ENCODE data around the gene MAP2K1.

MAP2K1 gene

DNA sequence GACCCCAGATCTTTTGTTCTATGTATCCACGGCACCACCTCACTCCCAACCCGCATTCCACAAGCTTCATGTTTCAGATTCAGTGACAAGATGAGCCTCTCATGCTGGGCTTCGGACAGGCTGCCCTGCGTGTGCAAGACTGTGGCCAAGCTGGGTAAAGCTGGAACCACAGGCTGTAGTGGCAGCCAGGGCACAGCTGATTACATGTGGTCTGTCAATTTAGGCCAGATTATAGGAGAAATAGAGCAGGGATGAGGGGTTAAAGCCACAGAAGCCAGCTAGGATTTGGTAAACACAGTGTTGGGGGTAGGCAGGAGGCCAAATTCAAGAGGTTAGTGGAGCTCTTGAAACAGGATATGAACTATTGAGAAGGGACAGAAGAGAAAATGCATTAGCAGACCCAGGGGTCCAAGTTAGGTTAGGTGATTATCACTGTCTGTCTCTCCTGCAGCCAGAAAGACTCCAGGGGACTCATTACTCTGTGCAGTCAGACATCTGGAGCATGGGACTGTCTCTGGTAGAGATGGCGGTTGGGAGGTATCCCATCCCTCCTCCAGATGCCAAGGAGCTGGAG, 97.9 kb downstream of the MAP2K1 start:
- Histone ChIP-seq H3K4me1 (ENCODE audit: low read length) (no peaks in the 10 kb centered on the region), H3K9ac (ENCODE audit: low read length) (no peak overlapping the region), H3K27me3 (replicated peaks; ENCODE audit: insufficient read depth, low read length) (no peaks in the 10 kb centered on the region), H3K36me3 (replicated peaks; ENCODE audit: insufficient read depth, low read length) (no peaks in the 10 kb centered on the region), H2AFZ (ENCODE audit: low read length) (no peak overlapping the region), H3K27ac (ENCODE audit: low read length) (no peak overlapping the region), H3K79me2 (ENCODE audit: low read length) (no peaks in the 10 kb centered on the region), H4K20me1 (ENCODE audit: insufficient read depth, low read length) (no peaks in the 10 kb centered on the region; the same call in 1 of the 2 replicates), H3F3A (ENCODE audit: insufficient read depth, low read length) (no peaks in the 10 kb centered on the region), H3K4me3 (ENCODE audit: low read length) (no peak overlapping the region), H3K9me3 (replicated peaks; ENCODE audit: insufficient read depth, low read length) (no peaks in the 10 kb centered on the region), H3K4me2 (ENCODE audit: low read depth, low read length) (no peak overlapping the region), H3K9me2 (replicated peaks; ENCODE audit: insufficient read depth, low read length) (no peaks in the 10 kb centered on the region)
- TF ChIP-seq, protein P1, sequence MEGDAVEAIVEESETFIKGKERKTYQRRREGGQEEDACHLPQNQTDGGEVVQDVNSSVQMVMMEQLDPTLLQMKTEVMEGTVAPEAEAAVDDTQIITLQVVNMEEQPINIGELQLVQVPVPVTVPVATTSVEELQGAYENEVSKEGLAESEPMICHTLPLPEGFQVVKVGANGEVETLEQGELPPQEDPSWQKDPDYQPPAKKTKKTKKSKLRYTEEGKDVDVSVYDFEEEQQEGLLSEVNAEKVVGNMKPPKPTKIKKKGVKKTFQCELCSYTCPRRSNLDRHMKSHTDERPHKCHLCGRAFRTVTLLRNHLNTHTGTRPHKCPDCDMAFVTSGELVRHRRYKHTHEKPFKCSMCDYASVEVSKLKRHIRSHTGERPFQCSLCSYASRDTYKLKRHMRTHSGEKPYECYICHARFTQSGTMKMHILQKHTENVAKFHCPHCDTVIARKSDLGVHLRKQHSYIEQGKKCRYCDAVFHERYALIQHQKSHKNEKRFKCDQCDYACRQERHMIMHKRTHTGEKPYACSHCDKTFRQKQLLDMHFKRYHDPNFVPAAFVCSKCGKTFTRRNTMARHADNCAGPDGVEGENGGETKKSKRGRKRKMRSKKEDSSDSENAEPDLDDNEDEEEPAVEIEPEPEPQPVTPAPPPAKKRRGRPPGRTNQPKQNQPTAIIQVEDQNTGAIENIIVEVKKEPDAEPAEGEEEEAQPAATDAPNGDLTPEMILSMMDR (IDR thresholded peaks at IDR 0.05; ENCODE audit: low read length), result no peak
- TF ChIP-seq EZH2phosphoT487 (IDR thresholded peaks at IDR 0.05; ENCODE audit: low read length) (no peak), EZH2 (optimal IDR thresholded peaks at IDR 0.05; ENCODE audit: low read depth, low read length) (no peak)
- DNase-seq, result no peak

DNA sequence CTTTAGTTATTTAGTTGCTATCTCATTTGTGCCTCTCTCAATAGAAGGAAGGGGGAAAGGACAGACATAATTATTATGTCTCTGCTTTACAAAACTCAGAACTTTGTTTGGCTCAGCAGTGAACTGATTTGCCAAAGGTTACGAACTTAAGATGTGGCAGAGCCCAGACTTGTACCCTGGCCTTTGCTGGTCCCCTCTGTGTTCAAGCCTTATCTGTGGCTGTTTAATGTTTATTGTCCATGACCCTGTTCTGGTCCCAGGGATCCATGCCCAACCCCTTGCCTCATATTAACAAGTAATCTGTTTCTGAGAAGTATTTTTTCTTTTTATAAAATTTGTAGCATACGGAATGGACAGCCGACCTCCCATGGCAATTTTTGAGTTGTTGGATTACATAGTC, 100.2 kb downstream of the MAP2K1 start:
- H3K36me3 ChIP-seq (replicated peaks; ENCODE audit: insufficient read depth, low read length), result no peaks in the 10 kb centered on the region
- H3K27ac ChIP-seq (ENCODE audit: low read length), result no peak overlapping the region
- H3K9me3 ChIP-seq (replicated peaks; ENCODE audit: insufficient read depth, low read length), result no peaks in the 10 kb centered on the region
- H3K4me3 ChIP-seq (ENCODE audit: low read length), result no peak overlapping the region
- no peaks in the 10 kb centered on the region for H3K79me2 ChIP-seq (ENCODE audit: low read length)
- H3K4me2 ChIP-seq (ENCODE audit: low read depth, low read length), result no peak overlapping the region
- no peaks in the 10 kb centered on the region; the same call in 1 of the 2 replicates for H4K20me1 ChIP-seq (ENCODE audit: insufficient read depth, low read length)
- TF ChIP-seq, protein P1 (IDR thresholded peaks at IDR 0.05; ENCODE audit: low read length), result no peak
- no peak for TF ChIP-seq EZH2 (optimal IDR thresholded peaks at IDR 0.05; ENCODE audit: low read depth, low read length)
- no peak for TF ChIP-seq EZH2phosphoT487 (IDR thresholded peaks at IDR 0.05; ENCODE audit: low read length)
- H3F3A ChIP-seq (ENCODE audit: insufficient read depth, low read length), result no peaks in the 10 kb centered on the region
- H3K27me3 ChIP-seq (replicated peaks; ENCODE audit: insufficient read depth, low read length), result no peaks in the 10 kb centered on the region
- no peaks in the 10 kb centered on the region for H3K4me1 ChIP-seq (ENCODE audit: low read length)
- H3K9me2 ChIP-seq (replicated peaks; ENCODE audit: insufficient read depth, low read length), result no peaks in the 10 kb centered on the region
- DNase-seq, result no peak
- no peak overlapping the region for H3K9ac ChIP-seq (ENCODE audit: low read length)
- H2AFZ ChIP-seq (ENCODE audit: low read length), result no peak overlapping the region

DNA sequence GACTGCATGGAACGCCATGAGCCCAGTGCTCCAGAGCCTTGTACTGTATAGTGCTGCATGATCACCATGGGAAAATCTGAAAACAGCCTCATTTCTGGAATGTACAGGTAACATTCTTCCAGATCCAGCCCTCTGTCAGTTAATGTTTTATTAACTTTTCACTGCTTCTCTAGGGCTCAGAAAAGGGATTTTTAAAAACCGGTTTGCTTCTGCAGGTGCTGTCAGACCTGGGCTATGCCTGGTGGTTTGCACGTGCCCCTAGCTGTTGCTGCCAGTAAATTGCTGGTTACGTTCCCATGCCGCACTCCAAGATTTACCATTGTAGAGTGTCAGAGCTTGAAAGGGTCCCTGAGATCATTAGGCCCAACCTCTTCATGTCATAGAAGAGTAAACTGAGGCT, 101.8 kb downstream of the MAP2K1 start:
- no peaks in the 10 kb centered on the region for H3K79me2 ChIP-seq (ENCODE audit: low read length)

More for the DNA sequence above, 101.8 kb downstream of the MAP2K1 start:
- no peak overlapping the region for H3K4me3 ChIP-seq (ENCODE audit: low read length)
- no peaks in the 10 kb centered on the region for H3K9me3 ChIP-seq (replicated peaks; ENCODE audit: insufficient read depth, low read length)
- no peak for DNase-seq
- TF ChIP-seq EZH2 (optimal IDR thresholded peaks at IDR 0.05; ENCODE audit: low read depth, low read length), result no peak
- TF ChIP-seq EZH2phosphoT487 (IDR thresholded peaks at IDR 0.05; ENCODE audit: low read length), result no peak
- TF ChIP-seq, protein P1 (IDR thresholded peaks at IDR 0.05; ENCODE audit: low read length), result no peak
- H3K36me3 ChIP-seq (replicated peaks; ENCODE audit: insufficient read depth, low read length), result no peaks in the 10 kb centered on the region; the same call in 1 of the 2 replicates
- no peaks in the 10 kb centered on the region for H3K9me2 ChIP-seq (replicated peaks; ENCODE audit: insufficient read depth, low read length)
- H2AFZ ChIP-seq (ENCODE audit: low read length), result no peak overlapping the region
- H3K4me2 ChIP-seq (ENCODE audit: low read depth, low read length), result no peak overlapping the region
- H3F3A ChIP-seq (ENCODE audit: insufficient read depth, low read length), result no peaks in the 10 kb centered on the region
- H3K4me1 ChIP-seq (ENCODE audit: low read length), result no peaks in the 10 kb centered on the region
- H3K27ac ChIP-seq (ENCODE audit: low read length), result no peak overlapping the region
- H3K9ac ChIP-seq (ENCODE audit: low read length), result no peak overlapping the region
- no peaks in the 10 kb centered on the region for H3K27me3 ChIP-seq (replicated peaks; ENCODE audit: insufficient read depth, low read length)
- no peaks in the 10 kb centered on the region; the same call in 1 of the 2 replicates for H4K20me1 ChIP-seq (ENCODE audit: insufficient read depth, low read length)
